ENCODE data around the gene SPON1. TPM values are rescaled to one million over a fixed set of nuclear protein-coding genes. Genes with fewer than 3 reads are reported as not detected.

The SPON1 gene
- total RNA-seq, 3 donors from 2014 or later (not counting 1 experiment from before 2014, with no cell fraction given): 0.09 to 0.18 TPM; not detected in 1

- H3K36me3 ChIP-seq (ENCODE audit: control insufficient read depth, insufficient read depth, low read length): no peaks in the 10 kb centered on the region
- Mint-ChIP-seq H3K27ac (no peak overlapping the region), H3K36me3 (no peaks in the 10 kb centered on the region), H3K4me1 (no peaks in the 10 kb centered on the region), H3K4me3 (no peak overlapping the region), H3K27me3 (ENCODE audit: low read depth in 2 of 2) (peaks cover 15 to 23% of the 10 kb centered on the region in 2 donors), H3K9me3 (no peaks in the 10 kb centered on the region)
- DNase-seq (no peak), ATAC-seq (no peak)
- no peaks in the 10 kb centered on the region for H3K9me3 ChIP-seq (ENCODE audit: control insufficient read depth, insufficient read depth, low read length)
- H3K27ac ChIP-seq (ENCODE audit: low read length): no peak overlapping the region
- no peaks in the 10 kb centered on the region for H3K27me3 ChIP-seq (ENCODE audit: control insufficient read depth, insufficient read depth, low read length)
- no peak overlapping the region for H3K4me3 ChIP-seq (ENCODE audit: low read length)
- no peak for TF ChIP-seq CTCF (IDR thresholded peaks at IDR 0.05)
- 60% methylated on average over 2 of the region's 2 CpGs for WGBS (ENCODE audit: insufficient coverage)
- no peaks in the 10 kb centered on the region for H3K4me1 ChIP-seq (ENCODE audit: control insufficient read depth, insufficient read depth, low read length)
- intact Hi-C loops (cut with micrococcal nuclease): no loop called here
These were observed 265.8 kb downstream of the SPON1 start for GRCh38 chr11:14228356-14228755.

- Histone ChIP-seq H3K9me3 (ENCODE audit: control insufficient read depth, insufficient read depth, low read length) (no peaks in the 10 kb centered on the region), H3K27ac (ENCODE audit: low read length) (no peak overlapping the region), H3K4me1 (ENCODE audit: control insufficient read depth, insufficient read depth, low read length) (no peaks in the 10 kb centered on the region), H3K36me3 (ENCODE audit: control insufficient read depth, insufficient read depth, low read length) (no peaks in the 10 kb centered on the region), H3K27me3 (ENCODE audit: control insufficient read depth, insufficient read depth, low read length) (no peaks in the 10 kb centered on the region), H3K4me3 (ENCODE audit: low read length) (no peak overlapping the region)
- 92% methylated on average over 11 of the region's 11 CpGs for WGBS (ENCODE audit: insufficient coverage)
- TF ChIP-seq CTCF (IDR thresholded peaks at IDR 0.05): no peak
- ATAC-seq (no peak), DNase-seq (no peak)
- no peaks in the 10 kb centered on the region for H3K9me3 Mint-ChIP-seq
- H3K4me3 Mint-ChIP-seq: no peak overlapping the region
- intact Hi-C loops (cut with micrococcal nuclease): no loop called here
- H3K36me3 Mint-ChIP-seq: no peaks in the 10 kb centered on the region
- H3K27me3 Mint-ChIP-seq (ENCODE audit: low read depth in 2 of 2): peaks cover 12 to 14% of the 10 kb centered on the region in 2 donors
- H3K4me1 Mint-ChIP-seq: no peaks in the 10 kb centered on the region
- H3K27ac Mint-ChIP-seq: no peak overlapping the region
These were observed 266.9 kb downstream of the SPON1 start for GRCh38 chr11:14229472-14229871.

GRCh38 chr11:14230407-14230806 is 267.9 kb downstream of the SPON1 start:
- Histone ChIP-seq H3K4me1 (ENCODE audit: control insufficient read depth, insufficient read depth, low read length) (no peaks in the 10 kb centered on the region), H3K27ac (ENCODE audit: low read length) (no peak overlapping the region), H3K4me3 (ENCODE audit: low read length) (no peak overlapping the region), H3K9me3 (ENCODE audit: control insufficient read depth, insufficient read depth, low read length) (no peaks in the 10 kb centered on the region), H3K36me3 (ENCODE audit: control insufficient read depth, insufficient read depth, low read length) (no peaks in the 10 kb centered on the region), H3K27me3 (ENCODE audit: control insufficient read depth, insufficient read depth, low read length) (no peaks in the 10 kb centered on the region)
- no peaks in the 10 kb centered on the region for H3K9me3 Mint-ChIP-seq
- DNase-seq (no peak), ATAC-seq (no peak)
- H3K27me3 Mint-ChIP-seq (ENCODE audit: low read depth in 2 of 2): peaks cover 12 to 17% of the 10 kb centered on the region in 2 donors
- H3K4me3 Mint-ChIP-seq: no peak overlapping the region
- intact Hi-C loops (cut with micrococcal nuclease): no loop called here
- no peaks in the 10 kb centered on the region for H3K36me3 Mint-ChIP-seq
- no peak for TF ChIP-seq CTCF (IDR thresholded peaks at IDR 0.05)
- no peak overlapping the region for H3K27ac Mint-ChIP-seq
- H3K4me1 Mint-ChIP-seq: no peaks in the 10 kb centered on the region
- 69% methylated on average over 5 of the region's 6 CpGs for WGBS (ENCODE audit: insufficient coverage)

- peaks cover 19 to 21% of the 10 kb centered on the region in 2 donors for H3K27me3 Mint-ChIP-seq (ENCODE audit: low read depth in 2 of 2)
- intact Hi-C loops (cut with micrococcal nuclease): no loop called here
- no peak overlapping the region for H3K27ac ChIP-seq (ENCODE audit: low read length)
These were observed 270.1 kb downstream of the SPON1 start for GRCh38 chr11:14232652-14233051.

More at GRCh38 chr11:14232652-14233051, 270.1 kb downstream of the SPON1 start:
- no peak for DNase-seq
- Histone ChIP-seq H3K36me3 (ENCODE audit: control insufficient read depth, insufficient read depth, low read length) (no peaks in the 10 kb centered on the region), H3K4me1 (ENCODE audit: control insufficient read depth, insufficient read depth, low read length) (peaks cover 9% of the 10 kb centered on the region), H3K4me3 (ENCODE audit: low read length) (no peak overlapping the region), H3K9me3 (ENCODE audit: control insufficient read depth, insufficient read depth, low read length) (no peaks in the 10 kb centered on the region), H3K27me3 (ENCODE audit: control insufficient read depth, insufficient read depth, low read length) (no peaks in the 10 kb centered on the region)
- Mint-ChIP-seq H3K4me3 (no peak overlapping the region), H3K36me3 (no peaks in the 10 kb centered on the region), H3K9me3 (no peaks in the 10 kb centered on the region), H3K27ac (no peak overlapping the region), H3K4me1 (no peaks in the 10 kb centered on the region)
- WGBS (ENCODE audit: insufficient coverage): 76% methylated on average over 6 of the region's 6 CpGs
- no peak for TF ChIP-seq CTCF (IDR thresholded peaks at IDR 0.05)
- ATAC-seq: no peak

All from natural killer cell (primary cell).